SK-N-SH (cell line): ENCODE measurements around the gene GPR42.

Experiments used
- NRF1 ChIP-seq: IDR thresholded peaks from 2 replicates; pipeline ENCODE4 v1.6.1; 2012; ENCODE audit warnings: low read depth, mild to moderate bottlenecking, low read length
- POLR2AphosphoS5 ChIP-seq: IDR thresholded peaks from 2 replicates; pipeline ENCODE4 v1.6.1; 2012; ENCODE audit warnings: low read depth, low read length
- TF ChIP-seq, protein P1 (sequence below): fragments of 200-600 bp; sonication (generic); IDR thresholded peaks from 2 replicates; pipeline ENCODE4 v1.6.1; 2017; ENCODE audit warnings: antibody characterized with exemption, mild to moderate bottlenecking, moderate library complexity
- TF ChIP-seq, protein P2 (sequence below): fragments of 150-350 bp; IDR thresholded peaks from 2 replicates; pipeline ENCODE4 v1.6.1; 2017; ENCODE audit warnings: antibody characterized with exemption, low read length, low read depth, borderline replicate concordance

DNA sequence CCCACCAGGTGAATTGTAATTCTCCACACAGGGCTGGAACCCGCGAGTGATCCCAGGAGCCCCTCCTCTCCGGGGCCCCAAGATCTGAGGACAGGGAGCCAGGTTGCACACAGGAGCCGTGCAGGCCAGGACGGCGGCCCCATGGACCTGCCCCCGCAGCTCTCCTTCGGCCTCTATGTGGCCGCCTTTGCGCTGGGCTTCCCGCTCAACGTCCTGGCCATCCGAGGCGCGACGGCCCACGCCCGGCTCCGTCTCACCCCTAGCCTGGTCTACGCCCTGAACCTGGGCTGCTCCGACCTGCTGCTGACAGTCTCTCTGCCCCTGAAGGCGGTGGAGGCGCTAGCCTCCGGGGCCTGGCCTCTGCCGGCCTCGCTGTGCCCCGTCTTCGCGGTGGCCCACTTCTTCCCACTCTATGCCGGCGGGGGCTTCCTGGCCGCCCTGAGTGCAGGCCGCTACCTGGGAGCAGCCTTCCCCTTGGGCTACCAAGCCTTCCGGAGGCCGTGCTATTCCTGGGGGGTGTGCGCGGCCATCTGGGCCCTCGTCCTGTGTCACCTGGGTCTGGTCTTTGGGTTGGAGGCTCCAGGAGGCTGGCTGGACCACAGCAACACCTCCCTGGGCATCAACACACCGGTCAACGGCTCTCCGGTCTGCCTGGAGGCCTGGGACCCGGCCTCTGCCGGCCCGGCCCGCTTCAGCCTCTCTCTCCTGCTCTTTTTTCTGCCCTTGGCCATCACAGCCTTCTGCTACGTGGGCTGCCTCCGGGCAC, 19.3 kb upstream of the GPR42 start:
- TF ChIP-seq POLR2AphosphoS5 (no peak), NRF1 (no peak)
- TF ChIP-seq, protein P1, sequence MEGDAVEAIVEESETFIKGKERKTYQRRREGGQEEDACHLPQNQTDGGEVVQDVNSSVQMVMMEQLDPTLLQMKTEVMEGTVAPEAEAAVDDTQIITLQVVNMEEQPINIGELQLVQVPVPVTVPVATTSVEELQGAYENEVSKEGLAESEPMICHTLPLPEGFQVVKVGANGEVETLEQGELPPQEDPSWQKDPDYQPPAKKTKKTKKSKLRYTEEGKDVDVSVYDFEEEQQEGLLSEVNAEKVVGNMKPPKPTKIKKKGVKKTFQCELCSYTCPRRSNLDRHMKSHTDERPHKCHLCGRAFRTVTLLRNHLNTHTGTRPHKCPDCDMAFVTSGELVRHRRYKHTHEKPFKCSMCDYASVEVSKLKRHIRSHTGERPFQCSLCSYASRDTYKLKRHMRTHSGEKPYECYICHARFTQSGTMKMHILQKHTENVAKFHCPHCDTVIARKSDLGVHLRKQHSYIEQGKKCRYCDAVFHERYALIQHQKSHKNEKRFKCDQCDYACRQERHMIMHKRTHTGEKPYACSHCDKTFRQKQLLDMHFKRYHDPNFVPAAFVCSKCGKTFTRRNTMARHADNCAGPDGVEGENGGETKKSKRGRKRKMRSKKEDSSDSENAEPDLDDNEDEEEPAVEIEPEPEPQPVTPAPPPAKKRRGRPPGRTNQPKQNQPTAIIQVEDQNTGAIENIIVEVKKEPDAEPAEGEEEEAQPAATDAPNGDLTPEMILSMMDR = no peak
- TF ChIP-seq, protein P2, sequence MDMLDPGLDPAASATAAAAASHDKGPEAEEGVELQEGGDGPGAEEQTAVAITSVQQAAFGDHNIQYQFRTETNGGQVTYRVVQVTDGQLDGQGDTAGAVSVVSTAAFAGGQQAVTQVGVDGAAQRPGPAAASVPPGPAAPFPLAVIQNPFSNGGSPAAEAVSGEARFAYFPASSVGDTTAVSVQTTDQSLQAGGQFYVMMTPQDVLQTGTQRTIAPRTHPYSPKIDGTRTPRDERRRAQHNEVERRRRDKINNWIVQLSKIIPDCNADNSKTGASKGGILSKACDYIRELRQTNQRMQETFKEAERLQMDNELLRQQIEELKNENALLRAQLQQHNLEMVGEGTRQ = no peak
